Measurements from ENCODE around the gene LINGO3. TPM values are rescaled to one million over a fixed set of nuclear protein-coding genes. Genes with fewer than 3 reads are reported as not detected.

LINGO3 gene
- total and polyA plus RNA-seq, 10 of the 15 experiments (the other 5 are each of a cell fraction or from before 2014, with no cell fraction given), result 0.09 to 2.0 (median 0.40) TPM; not detected in 5

DNA sequence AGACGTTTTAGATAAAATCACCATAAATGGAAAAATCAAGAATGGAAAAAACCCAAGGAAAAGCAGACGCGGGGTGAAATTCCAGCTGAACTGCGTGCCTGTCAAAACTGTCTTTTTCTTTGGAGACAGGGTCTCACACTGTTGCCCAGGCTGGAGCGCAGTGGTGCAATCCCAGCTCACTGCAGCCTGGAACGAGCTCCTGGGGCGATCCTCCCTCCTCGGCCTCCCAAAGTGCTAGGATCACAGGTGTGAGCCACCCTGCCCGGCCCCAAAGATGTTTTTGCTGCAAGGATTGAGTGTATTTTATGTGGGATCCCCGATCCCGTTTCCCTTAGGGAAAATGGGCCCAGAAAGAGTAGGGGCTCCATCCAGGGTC is 25.1 kb downstream of the LINGO3 start:
- no peak for FAIRE-seq
- ATAC-seq, result no peak
- Histone ChIP-seq H3K4me1 (ENCODE audit: control insufficient read depth, insufficient read depth, low read length) (peaks cover 14% of the 10 kb centered on the region), H3K9me3 (replicated peaks; ENCODE audit: control insufficient read depth, insufficient read depth, low read length) (no peaks in the 10 kb centered on the region), H3K36me3 (ENCODE audit: control insufficient read depth in 2 of 2, insufficient read depth in 2 of 2, low read length in 1 of 2) (no peaks in the 10 kb centered on the region), H3K4me2 (ENCODE audit: control insufficient read depth, insufficient read depth) (no peak overlapping the region), H3K27me3 (replicated peaks in 1 of 2; ENCODE audit: control insufficient read depth in 2 of 2, insufficient read depth in 2 of 2, low read length in 1 of 2) (peaks cover 0 to 3% of the 10 kb centered on the region in 2 experiments; a peak in 2 of 4 replicates), H3K27ac (ENCODE audit: control insufficient read depth, insufficient read depth) (no peak overlapping the region), H2AFZ (ENCODE audit: control insufficient read depth, low read depth, low read length) (no peak overlapping the region), H3K79me2 (ENCODE audit: control insufficient read depth, insufficient read depth, low read length) (no peaks in the 10 kb centered on the region), H4K20me1 (ENCODE audit: control insufficient read depth, insufficient read depth) (no peaks in the 10 kb centered on the region), H3K4me3 (no peak overlapping the region), H3K9ac (ENCODE audit: control insufficient read depth, insufficient read depth, low read length) (no peak overlapping the region)
- CTCF ChIA-PET, result no interaction called here
- no peak for DNase-seq (ENCODE audit: low read depth, low spot score)
- in situ Hi-C loops (cut with MboI) (no loop called here), intact Hi-C loops (cut with micrococcal nuclease; ENCODE audit: unreplicated experiment) (no loop called here)
- TF ChIP-seq TAF1 (IDR thresholded peaks at IDR 0.05; ENCODE audit: borderline replicate concordance, low read depth, low read length) (no peak), IKZF1 (conservative IDR thresholded peaks at IDR 0.05) (no peak), NR2F1 (conservative IDR thresholded peaks at IDR 0.05) (no peak), YY1 (IDR thresholded peaks at IDR 0.05; ENCODE audit: low read depth, low read length) (no peak), RB1 (IDR thresholded peaks at IDR 0.05; ENCODE audit: borderline replicate concordance) (no peak), ZNF207 (IDR thresholded peaks at IDR 0.05; ENCODE audit: borderline replicate concordance) (no peak), SUZ12 (IDR thresholded peaks at IDR 0.05; ENCODE audit: unreplicated experiment) (no peak), JUND (IDR thresholded peaks at IDR 0.05; ENCODE audit: low read depth, low read length) (no peak), BRCA1 (IDR thresholded peaks at IDR 0.05; ENCODE audit: low read depth, low read length) (no peak), EP300 (IDR thresholded peaks at IDR 0.05; ENCODE audit: borderline replicate concordance in 1 of 2, control insufficient read depth in 1 of 2, low read depth in 2 of 2, low read length in 2 of 2) (no peak), POLR2A (IDR thresholded peaks at IDR 0.05; ENCODE audit: low read depth, low read length) (no peak), NRF1 (conservative IDR thresholded peaks at IDR 0.05; ENCODE audit: low read depth, low read length) (no peak), RUNX3 (IDR thresholded peaks at IDR 0.05; ENCODE audit: low read length) (no peak)
- TF ChIP-seq, protein P1, sequence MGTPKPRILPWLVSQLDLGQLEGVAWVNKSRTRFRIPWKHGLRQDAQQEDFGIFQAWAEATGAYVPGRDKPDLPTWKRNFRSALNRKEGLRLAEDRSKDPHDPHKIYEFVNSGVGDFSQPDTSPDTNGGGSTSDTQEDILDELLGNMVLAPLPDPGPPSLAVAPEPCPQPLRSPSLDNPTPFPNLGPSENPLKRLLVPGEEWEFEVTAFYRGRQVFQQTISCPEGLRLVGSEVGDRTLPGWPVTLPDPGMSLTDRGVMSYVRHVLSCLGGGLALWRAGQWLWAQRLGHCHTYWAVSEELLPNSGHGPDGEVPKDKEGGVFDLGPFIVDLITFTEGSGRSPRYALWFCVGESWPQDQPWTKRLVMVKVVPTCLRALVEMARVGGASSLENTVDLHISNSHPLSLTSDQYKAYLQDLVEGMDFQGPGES (IDR thresholded peaks at IDR 0.05), result no peak
- TF ChIP-seq, protein P2, sequence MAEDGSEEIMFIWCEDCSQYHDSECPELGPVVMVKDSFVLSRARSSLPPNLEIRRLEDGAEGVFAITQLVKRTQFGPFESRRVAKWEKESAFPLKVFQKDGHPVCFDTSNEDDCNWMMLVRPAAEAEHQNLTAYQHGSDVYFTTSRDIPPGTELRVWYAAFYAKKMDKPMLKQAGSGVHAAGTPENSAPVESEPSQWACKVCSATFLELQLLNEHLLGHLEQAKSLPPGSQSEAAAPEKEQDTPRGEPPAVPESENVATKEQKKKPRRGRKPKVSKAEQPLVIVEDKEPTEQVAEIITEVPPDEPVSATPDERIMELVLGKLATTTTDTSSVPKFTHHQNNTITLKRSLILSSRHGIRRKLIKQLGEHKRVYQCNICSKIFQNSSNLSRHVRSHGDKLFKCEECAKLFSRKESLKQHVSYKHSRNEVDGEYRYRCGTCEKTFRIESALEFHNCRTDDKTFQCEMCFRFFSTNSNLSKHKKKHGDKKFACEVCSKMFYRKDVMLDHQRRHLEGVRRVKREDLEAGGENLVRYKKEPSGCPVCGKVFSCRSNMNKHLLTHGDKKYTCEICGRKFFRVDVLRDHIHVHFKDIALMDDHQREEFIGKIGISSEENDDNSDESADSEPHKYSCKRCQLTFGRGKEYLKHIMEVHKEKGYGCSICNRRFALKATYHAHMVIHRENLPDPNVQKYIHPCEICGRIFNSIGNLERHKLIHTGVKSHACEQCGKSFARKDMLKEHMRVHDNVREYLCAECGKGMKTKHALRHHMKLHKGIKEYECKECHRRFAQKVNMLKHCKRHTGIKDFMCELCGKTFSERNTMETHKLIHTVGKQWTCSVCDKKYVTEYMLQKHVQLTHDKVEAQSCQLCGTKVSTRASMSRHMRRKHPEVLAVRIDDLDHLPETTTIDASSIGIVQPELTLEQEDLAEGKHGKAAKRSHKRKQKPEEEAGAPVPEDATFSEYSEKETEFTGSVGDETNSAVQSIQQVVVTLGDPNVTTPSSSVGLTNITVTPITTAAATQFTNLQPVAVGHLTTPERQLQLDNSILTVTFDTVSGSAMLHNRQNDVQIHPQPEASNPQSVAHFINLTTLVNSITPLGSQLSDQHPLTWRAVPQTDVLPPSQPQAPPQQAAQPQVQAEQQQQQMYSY (CRISPR knock-in tag; IDR thresholded peaks at IDR 0.05), result no peak
- TF ChIP-seq, protein P3, sequence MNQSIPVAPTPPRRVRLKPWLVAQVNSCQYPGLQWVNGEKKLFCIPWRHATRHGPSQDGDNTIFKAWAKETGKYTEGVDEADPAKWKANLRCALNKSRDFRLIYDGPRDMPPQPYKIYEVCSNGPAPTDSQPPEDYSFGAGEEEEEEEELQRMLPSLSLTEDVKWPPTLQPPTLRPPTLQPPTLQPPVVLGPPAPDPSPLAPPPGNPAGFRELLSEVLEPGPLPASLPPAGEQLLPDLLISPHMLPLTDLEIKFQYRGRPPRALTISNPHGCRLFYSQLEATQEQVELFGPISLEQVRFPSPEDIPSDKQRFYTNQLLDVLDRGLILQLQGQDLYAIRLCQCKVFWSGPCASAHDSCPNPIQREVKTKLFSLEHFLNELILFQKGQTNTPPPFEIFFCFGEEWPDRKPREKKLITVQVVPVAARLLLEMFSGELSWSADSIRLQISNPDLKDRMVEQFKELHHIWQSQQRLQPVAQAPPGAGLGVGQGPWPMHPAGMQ (IDR thresholded peaks at IDR 0.05; ENCODE audit: borderline replicate concordance), result no peak
- POLR2A ChIA-PET, result no interaction called here
- BruUV-seq (replicated peaks), result no TSS peak
- 74% methylated on average over 11 of the region's 11 CpGs for WGBS (ENCODE audit: insufficient coverage, insufficient replicate concordance, low lambda C conversion rate, missing lambda C conversion rate)
- SMC1A ChIA-PET (ENCODE audit: uncharacterized antibody, unreplicated experiment), result no interaction called here
- RAD21 ChIA-PET (ENCODE audit: unreplicated experiment), result no interaction called here

All from GM12878 (cell line).